NB4 (cell line): ENCODE measurements around the gene SGCA.

ENCODE experiments used
- MAX ChIP-seq: IDR thresholded peaks from 2 replicates; pipeline ENCODE4 v1.6.1; 2011; ENCODE audit warnings: low read depth, low read length
- TF ChIP-seq, protein P1 (sequence below): IDR thresholded peaks from one replicate; pipeline ENCODE4 v1.5.1; 2012; ENCODE audit warnings: low read depth, low read length

GRCh38 chr17:50144845-50145531 is 20.8 kb upstream of the SGCA start:
- TF ChIP-seq, protein P1, sequence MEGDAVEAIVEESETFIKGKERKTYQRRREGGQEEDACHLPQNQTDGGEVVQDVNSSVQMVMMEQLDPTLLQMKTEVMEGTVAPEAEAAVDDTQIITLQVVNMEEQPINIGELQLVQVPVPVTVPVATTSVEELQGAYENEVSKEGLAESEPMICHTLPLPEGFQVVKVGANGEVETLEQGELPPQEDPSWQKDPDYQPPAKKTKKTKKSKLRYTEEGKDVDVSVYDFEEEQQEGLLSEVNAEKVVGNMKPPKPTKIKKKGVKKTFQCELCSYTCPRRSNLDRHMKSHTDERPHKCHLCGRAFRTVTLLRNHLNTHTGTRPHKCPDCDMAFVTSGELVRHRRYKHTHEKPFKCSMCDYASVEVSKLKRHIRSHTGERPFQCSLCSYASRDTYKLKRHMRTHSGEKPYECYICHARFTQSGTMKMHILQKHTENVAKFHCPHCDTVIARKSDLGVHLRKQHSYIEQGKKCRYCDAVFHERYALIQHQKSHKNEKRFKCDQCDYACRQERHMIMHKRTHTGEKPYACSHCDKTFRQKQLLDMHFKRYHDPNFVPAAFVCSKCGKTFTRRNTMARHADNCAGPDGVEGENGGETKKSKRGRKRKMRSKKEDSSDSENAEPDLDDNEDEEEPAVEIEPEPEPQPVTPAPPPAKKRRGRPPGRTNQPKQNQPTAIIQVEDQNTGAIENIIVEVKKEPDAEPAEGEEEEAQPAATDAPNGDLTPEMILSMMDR, result no peak
- no peak for TF ChIP-seq MAX
